MV-4-11 (cell line): ENCODE results near the gene POU2F2.
"Not testable (repeated sequence)": the region's sequence is repeated elsewhere in the genome, so short reads cannot be mapped to it uniquely, and the experiment has no call there.

Experiments
- DNase-seq: peaks from one replicate; lab custom pipeline; 2025; lab: John Stamatoyannopoulos, UW

POU2F2 gene

GRCh38 chr19:42059196-42059595 lies 73.0 kb downstream of the POU2F2 start:
- no peak for DNase-seq

GRCh38 chr19:42057846-42058245 lies 74.4 kb downstream of the POU2F2 start:
- DNase-seq = no peak

- DNase-seq = no peak
Observed at GRCh38 chr19:42054205-42054604, 78.0 kb downstream of the POU2F2 start.

- no peak for DNase-seq
Observed at GRCh38 chr19:42053037-42053935, 79.0 kb downstream of the POU2F2 start.

GRCh38 chr19:42052241-42052863 lies 79.9 kb downstream of the POU2F2 start:
- DNase-seq = no peak

GRCh38 chr19:42051166-42052115 lies 80.8 kb downstream of the POU2F2 start:
- DNase-seq = no peak

GRCh38 chr19:42048992-42049391 lies 83.3 kb downstream of the POU2F2 start:
- DNase-seq = no peak

GRCh38 chr19:42045575-42045974 lies 86.7 kb downstream of the POU2F2 start:
- no peak for DNase-seq

- no peak for DNase-seq
Observed at GRCh38 chr19:42042455-42043170, 89.6 kb downstream of the POU2F2 start.

GRCh38 chr19:42040491-42040890 lies 91.8 kb downstream of the POU2F2 start:
- not testable (repeated sequence) for DNase-seq

GRCh38 chr19:42040031-42040430 lies 92.2 kb downstream of the POU2F2 start:
- DNase-seq = no peak

GRCh38 chr19:42038666-42039065 lies 93.6 kb downstream of the POU2F2 start:
- no peak for DNase-seq

- DNase-seq = no peak
Observed at GRCh38 chr19:42037649-42038048, 94.6 kb downstream of the POU2F2 start.
